Mucosa of descending colon (tissue), 3 donors: Measurements from ENCODE around the gene TMEM127. TPM values are rescaled to one million over a fixed set of nuclear protein-coding genes. Genes with fewer than 3 reads are reported as not detected.

ENCODE experiments used
- ATAC-seq: fragments of 200-7000 bp; cut with Tn5 transposase; one replicate; pipeline ENCODE4 v1.9.1; 2020; ENCODE audit warnings: mild to moderate bottlenecking, moderate library complexity
- DNase-seq, 3 donors: peaks; one replicate each; pipeline ENCODE4 v3.0.0-alpha.2; 2020
- H3K36me3 ChIP-seq: fragments of 200-600 bp; one replicate; pipeline ENCODE4 v1.8.0; 2021; ENCODE audit warnings: low read depth, mild to moderate bottlenecking
- H3K4me1 ChIP-seq: fragments of 200-600 bp; one replicate; pipeline ENCODE4 v1.8.0; 2021; ENCODE audit warnings: low read depth, mild to moderate bottlenecking
- H3K4me3 ChIP-seq: fragments of 200-600 bp; one replicate; pipeline ENCODE4 v1.8.0; 2021; ENCODE audit warnings: mild to moderate bottlenecking
- H3K9me3 ChIP-seq: fragments of 200-600 bp; one replicate; pipeline ENCODE4 v1.8.0; 2021; ENCODE audit warnings: mild to moderate bottlenecking
- CTCF ChIP-seq: fragments of 200-600 bp; IDR thresholded peaks from one replicate; pipeline ENCODE4 v1.8.0; 2022; ENCODE audit warnings: antibody characterized with exemption, mild to moderate bottlenecking
- intact Hi-C, 2 donors: fragments of 100-400 bp; cut with DNase I in 1 of 2; cut with micrococcal nuclease in 1 of 2; formaldehyde crosslinking; loops; one replicate each; pipeline versions ENCODE4 v1.11.0 to v1.11.1; 2022; cut with DNase I, micrococcal nuclease
- total RNA-seq, 3 donors: library from RNA; stranded (reverse); fragmentation: NEBNext Ultra II Directional in 2 of 3; extraction: Animal tissue kit (Norgen Biotek cat#: 25700) in 2 of 3; gene quantifications; one replicate each; pipeline versions ENCODE4 v1.2.1 to v1.2.4, GENCODE V29; 2021 to 2023
- donor health status: DM: no; HTN: no; CAD: no; lungs with moderate emphysema.
- donor health status: DM: no; HTN: no; CAD: no.
- donor health status: DM: no; HTN: yes; CAD: no.

Gene TMEM127
- total RNA-seq, 3 donors from 2014 or later = 82.3 to 136 (median 87.9) TPM

- Histone ChIP-seq H3K36me3 (peaks cover 8% of the 10 kb centered on the region), H3K4me3 (no peak overlapping the region), H3K9me3 (no peaks in the 10 kb centered on the region), H3K4me1 (peaks cover 27% of the 10 kb centered on the region)
- TF ChIP-seq CTCF = no peak
- no peak for ATAC-seq
- intact Hi-C loops = no loop called here
- no peak for DNase-seq
Observed at GRCh38 chr2:96256611-96257113, 9.1 kb downstream of the TMEM127 start.

DNA sequence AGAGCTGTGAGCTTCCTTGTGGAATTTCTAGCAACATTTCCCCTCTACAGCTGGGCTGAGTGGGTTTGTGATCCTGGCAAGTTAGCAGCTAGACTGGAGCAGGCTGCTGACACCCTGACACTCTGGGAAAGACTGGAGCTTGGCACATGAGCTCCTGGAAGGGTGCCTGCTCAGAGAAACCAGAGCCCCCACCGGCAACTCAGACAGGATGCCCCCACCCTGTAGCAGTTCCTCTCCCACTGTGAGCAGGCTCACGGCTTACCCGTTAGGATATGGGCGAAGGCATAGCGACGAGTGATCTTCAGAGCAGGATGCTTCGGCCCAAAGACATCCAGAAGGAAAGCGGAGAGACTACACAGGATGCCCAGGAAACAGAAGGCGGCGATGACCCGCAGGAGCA is 11.2 kb downstream of the TMEM127 start:
- no peak for ATAC-seq
- no peak for DNase-seq
- Histone ChIP-seq H3K4me3 (no peak overlapping the region), H3K4me1 (peaks cover 7% of the 10 kb centered on the region), H3K36me3 (peaks cover 8% of the 10 kb centered on the region), H3K9me3 (no peaks in the 10 kb centered on the region)
- TF ChIP-seq CTCF = no peak
- intact Hi-C loops = no loop called here

GRCh38 chr2:96253006-96253405 is 12.8 kb downstream of the TMEM127 start:
- peak; percentile 14 for ATAC-seq
- TF ChIP-seq CTCF = no peak
- intact Hi-C loops = no loop called here
- H3K4me3 ChIP-seq = no peak overlapping the region
- H3K36me3 ChIP-seq = peaks cover 8% of the 10 kb centered on the region
- H3K4me1 ChIP-seq = no peaks in the 10 kb centered on the region
- H3K9me3 ChIP-seq = no peaks in the 10 kb centered on the region
- DNase-seq = peak in 1 of 3 donors; percentile 24

GRCh38 chr2:96252526-96252925 is 13.3 kb downstream of the TMEM127 start:
- peaks cover 8% of the 10 kb centered on the region for H3K36me3 ChIP-seq
- no peaks in the 10 kb centered on the region for H3K4me1 ChIP-seq
- H3K9me3 ChIP-seq = no peaks in the 10 kb centered on the region
- no peak for TF ChIP-seq CTCF
- intact Hi-C loops = no loop called here
- H3K4me3 ChIP-seq = no peak overlapping the region
- peak in 1 of 3 donors; percentile 14 for DNase-seq
- no peak for ATAC-seq

- no peak for TF ChIP-seq CTCF
- intact Hi-C loops = no loop called here
- peaks cover 8% of the 10 kb centered on the region for H3K36me3 ChIP-seq
- no peak overlapping the region for H3K4me3 ChIP-seq
- H3K4me1 ChIP-seq = no peaks in the 10 kb centered on the region
- DNase-seq = peak in 1 of 3 donors; percentile 36
- ATAC-seq = peak; percentile 37
- no peaks in the 10 kb centered on the region for H3K9me3 ChIP-seq
Observed at GRCh38 chr2:96251721-96252292, 14.0 kb downstream of the TMEM127 start.

GRCh38 chr2:96250188-96250587 is 15.6 kb downstream of the TMEM127 start:
- TF ChIP-seq CTCF = no peak
- DNase-seq (no peak), ATAC-seq (no peak)
- Histone ChIP-seq H3K4me3 (no peak overlapping the region), H3K36me3 (peaks cover 8% of the 10 kb centered on the region), H3K4me1 (no peaks in the 10 kb centered on the region), H3K9me3 (no peaks in the 10 kb centered on the region)
- intact Hi-C loops = no loop called here
